ENCODE data around the gene PANX3. TPM values are rescaled to one million over a fixed set of nuclear protein-coding genes. Genes with fewer than 3 reads are reported as not detected.

The PANX3 gene
- total RNA-seq, 1 donor from 2014 or later = 0.21 TPM

DNA sequence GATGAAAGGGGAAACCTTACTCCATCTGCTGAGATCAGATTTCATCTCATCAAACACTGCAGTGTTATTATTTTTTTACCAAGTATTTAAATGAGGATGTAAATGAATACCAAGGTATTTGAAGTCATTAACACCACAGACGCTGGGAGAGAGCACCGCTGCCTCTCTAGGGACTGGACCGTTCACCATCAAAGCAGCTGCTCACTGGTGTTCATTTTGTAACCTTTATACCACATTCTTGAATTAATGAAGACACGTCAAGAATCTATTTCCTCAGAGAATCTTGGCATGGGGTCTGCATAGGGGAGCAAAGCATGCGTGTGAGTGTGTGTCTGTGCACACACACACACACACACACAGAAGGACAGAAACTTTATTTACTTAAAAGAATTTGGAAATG is 46.7 kb downstream of the PANX3 start:
- no peak for TF ChIP-seq CTCF (IDR thresholded peaks at IDR 0.05; ENCODE audit: unreplicated experiment)
- H3K9me3 Mint-ChIP-seq (ENCODE audit: unreplicated experiment) = no peaks in the 10 kb centered on the region
- H3K27ac Mint-ChIP-seq (ENCODE audit: unreplicated experiment) = no peak overlapping the region
- peaks cover 8% of the 10 kb centered on the region for H3K36me3 Mint-ChIP-seq (ENCODE audit: low read depth, unreplicated experiment)
- no peak for DNase-seq (ENCODE audit: low spot score)
- no peaks in the 10 kb centered on the region for H3K4me1 Mint-ChIP-seq (ENCODE audit: unreplicated experiment)
- peaks cover 3% of the 10 kb centered on the region for H3K27me3 Mint-ChIP-seq (ENCODE audit: unreplicated experiment)
- no peak overlapping the region for H3K4me3 Mint-ChIP-seq (ENCODE audit: unreplicated experiment)

- no peak for DNase-seq (ENCODE audit: low spot score)
- H3K4me1 Mint-ChIP-seq (ENCODE audit: unreplicated experiment) = no peaks in the 10 kb centered on the region
- no peaks in the 10 kb centered on the region for H3K9me3 Mint-ChIP-seq (ENCODE audit: unreplicated experiment)
- H3K4me3 Mint-ChIP-seq (ENCODE audit: unreplicated experiment) = no peak overlapping the region
- no peak for TF ChIP-seq CTCF (IDR thresholded peaks at IDR 0.05; ENCODE audit: unreplicated experiment)
- no peak overlapping the region for H3K27ac Mint-ChIP-seq (ENCODE audit: unreplicated experiment)
- H3K36me3 Mint-ChIP-seq (ENCODE audit: low read depth, unreplicated experiment) = peaks cover 4% of the 10 kb centered on the region
- H3K27me3 Mint-ChIP-seq (ENCODE audit: unreplicated experiment) = peaks cover 6% of the 10 kb centered on the region
Observed at GRCh38 chr11:124658501-124658900, 47.3 kb downstream of the PANX3 start.

DNA sequence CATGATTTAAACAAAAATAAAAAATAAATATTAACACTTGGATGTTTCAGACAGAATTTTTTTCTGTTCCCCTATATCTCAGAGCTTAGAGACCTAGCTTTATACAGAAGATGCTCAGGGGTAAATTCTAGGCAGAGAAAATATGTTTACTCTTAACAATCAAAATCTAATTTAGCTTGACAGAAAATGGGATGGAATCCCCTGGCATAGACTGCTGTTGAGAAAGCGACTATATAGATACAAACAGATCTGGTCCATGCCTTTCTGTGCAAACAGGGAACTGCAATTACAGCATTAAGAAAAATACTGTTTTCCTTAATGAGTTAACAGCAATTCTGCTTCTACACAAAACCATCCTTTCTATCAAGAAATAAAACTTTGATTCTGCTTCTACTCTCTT is 47.8 kb downstream of the PANX3 start:
- H3K27ac Mint-ChIP-seq (ENCODE audit: unreplicated experiment) = no peak overlapping the region
- no peak overlapping the region for H3K4me3 Mint-ChIP-seq (ENCODE audit: unreplicated experiment)
- no peaks in the 10 kb centered on the region for H3K4me1 Mint-ChIP-seq (ENCODE audit: unreplicated experiment)
- H3K9me3 Mint-ChIP-seq (ENCODE audit: unreplicated experiment) = no peaks in the 10 kb centered on the region
- H3K36me3 Mint-ChIP-seq (ENCODE audit: low read depth, unreplicated experiment) = peaks cover 3% of the 10 kb centered on the region
- TF ChIP-seq CTCF (IDR thresholded peaks at IDR 0.05; ENCODE audit: unreplicated experiment) = no peak
- no peak for DNase-seq (ENCODE audit: low spot score)
- peaks cover 5% of the 10 kb centered on the region for H3K27me3 Mint-ChIP-seq (ENCODE audit: unreplicated experiment)

DNA sequence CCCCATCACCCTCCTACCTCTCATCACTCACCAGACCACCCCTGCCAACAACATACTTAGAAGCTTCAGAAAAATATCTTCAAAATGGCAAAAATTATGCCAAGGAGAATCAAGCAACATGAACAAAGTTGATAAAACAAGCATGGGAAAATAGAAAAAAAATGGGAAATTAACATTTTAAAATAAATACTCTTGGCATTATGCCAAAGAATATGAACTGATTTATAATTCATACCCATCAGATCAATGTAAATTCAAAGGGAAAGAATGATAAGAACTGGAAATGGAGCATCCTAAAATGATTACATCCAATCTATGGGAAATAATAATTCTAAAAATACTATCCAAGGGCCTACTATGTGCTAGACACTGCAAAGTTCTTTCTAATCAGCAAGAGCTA is 50.3 kb downstream of the PANX3 start:
- no peak for TF ChIP-seq CTCF (IDR thresholded peaks at IDR 0.05; ENCODE audit: unreplicated experiment)
- peaks cover 7% of the 10 kb centered on the region for H3K36me3 Mint-ChIP-seq (ENCODE audit: low read depth, unreplicated experiment)
- H3K27ac Mint-ChIP-seq (ENCODE audit: unreplicated experiment) = no peak overlapping the region
- peak overlapping the region; percentile 12 for H3K4me3 Mint-ChIP-seq (ENCODE audit: unreplicated experiment)
- H3K27me3 Mint-ChIP-seq (ENCODE audit: unreplicated experiment) = peaks cover 6% of the 10 kb centered on the region
- H3K9me3 Mint-ChIP-seq (ENCODE audit: unreplicated experiment) = no peaks in the 10 kb centered on the region
- no peak for DNase-seq (ENCODE audit: low spot score)
- no peaks in the 10 kb centered on the region for H3K4me1 Mint-ChIP-seq (ENCODE audit: unreplicated experiment)

- no peak for TF ChIP-seq CTCF (IDR thresholded peaks at IDR 0.05; ENCODE audit: unreplicated experiment)
- peaks cover 7% of the 10 kb centered on the region for H3K36me3 Mint-ChIP-seq (ENCODE audit: low read depth, unreplicated experiment)
Observed at GRCh38 chr11:124662106-124662505, 50.9 kb downstream of the PANX3 start.

More at GRCh38 chr11:124662106-124662505, 50.9 kb downstream of the PANX3 start:
- Mint-ChIP-seq H3K4me3 (ENCODE audit: unreplicated experiment) (no peak overlapping the region), H3K27ac (ENCODE audit: unreplicated experiment) (no peak overlapping the region), H3K9me3 (ENCODE audit: unreplicated experiment) (no peaks in the 10 kb centered on the region), H3K4me1 (ENCODE audit: unreplicated experiment) (no peaks in the 10 kb centered on the region), H3K27me3 (ENCODE audit: unreplicated experiment) (peaks cover 6% of the 10 kb centered on the region)
- DNase-seq (ENCODE audit: low spot score) = no peak
